ENCODE results near the gene ZNF736. TPM values are rescaled to one million over a fixed set of nuclear protein-coding genes. Genes with fewer than 3 reads are reported as not detected.

The ZNF736 gene
- total RNA-seq, 1 experiment from 2014 or later = 9.2 TPM

DNA sequence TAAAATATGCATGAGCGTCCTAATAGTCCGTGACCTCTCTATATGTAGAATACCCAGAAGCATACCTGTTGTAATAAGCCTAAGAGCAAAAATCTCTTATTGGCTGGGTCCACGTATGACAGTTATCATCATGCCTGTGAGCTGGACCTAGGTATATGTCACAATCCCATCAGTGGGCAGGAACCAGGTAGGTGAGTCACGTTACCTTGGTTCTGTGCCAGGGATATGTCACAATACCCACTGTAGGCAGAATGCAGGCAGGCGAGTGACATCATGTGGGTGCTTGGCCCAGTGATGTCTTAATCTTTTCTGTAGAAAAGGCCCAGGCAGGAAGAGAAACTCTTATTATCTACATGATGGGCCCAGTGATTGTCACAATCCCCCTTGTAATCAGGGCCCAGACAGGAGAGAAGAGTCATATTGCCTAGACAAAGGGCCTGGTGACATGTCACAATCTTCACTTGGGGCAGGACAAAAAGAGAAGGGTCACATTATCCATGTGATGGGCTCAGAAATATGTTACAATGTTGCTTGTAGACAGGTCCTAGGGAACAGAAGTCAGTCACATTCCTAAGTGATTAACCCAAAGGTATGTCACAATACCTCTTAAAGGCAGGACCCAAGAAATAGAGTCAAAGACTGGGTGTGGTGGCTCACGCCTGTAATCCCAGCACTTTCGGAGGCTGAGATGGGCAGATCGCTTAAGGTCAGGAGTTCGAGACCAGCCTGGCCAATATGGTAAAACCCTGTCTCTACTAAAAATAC is 12.9 kb upstream of the ZNF736 start:
- ChIA-PET POLR2A (interaction anchor here (0.6 to 1.7 kb wide), 2 partner anchors 13 to 327 kb away, joined by 3 to 12 read pairs; partner anchors contain the start of gene ZNF736), CTCF (interaction anchor here (0.6 to 0.7 kb wide), 3 partner anchors 15 to 169 kb away, joined by 3 to 5 read pairs (median 3); no protein-coding TSS in a partner anchor)
- TF ChIP-seq, protein P1, sequence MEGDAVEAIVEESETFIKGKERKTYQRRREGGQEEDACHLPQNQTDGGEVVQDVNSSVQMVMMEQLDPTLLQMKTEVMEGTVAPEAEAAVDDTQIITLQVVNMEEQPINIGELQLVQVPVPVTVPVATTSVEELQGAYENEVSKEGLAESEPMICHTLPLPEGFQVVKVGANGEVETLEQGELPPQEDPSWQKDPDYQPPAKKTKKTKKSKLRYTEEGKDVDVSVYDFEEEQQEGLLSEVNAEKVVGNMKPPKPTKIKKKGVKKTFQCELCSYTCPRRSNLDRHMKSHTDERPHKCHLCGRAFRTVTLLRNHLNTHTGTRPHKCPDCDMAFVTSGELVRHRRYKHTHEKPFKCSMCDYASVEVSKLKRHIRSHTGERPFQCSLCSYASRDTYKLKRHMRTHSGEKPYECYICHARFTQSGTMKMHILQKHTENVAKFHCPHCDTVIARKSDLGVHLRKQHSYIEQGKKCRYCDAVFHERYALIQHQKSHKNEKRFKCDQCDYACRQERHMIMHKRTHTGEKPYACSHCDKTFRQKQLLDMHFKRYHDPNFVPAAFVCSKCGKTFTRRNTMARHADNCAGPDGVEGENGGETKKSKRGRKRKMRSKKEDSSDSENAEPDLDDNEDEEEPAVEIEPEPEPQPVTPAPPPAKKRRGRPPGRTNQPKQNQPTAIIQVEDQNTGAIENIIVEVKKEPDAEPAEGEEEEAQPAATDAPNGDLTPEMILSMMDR (IDR thresholded peaks at IDR 0.05; ENCODE audit: unreplicated experiment) = no peak
- H3K27me3 Mint-ChIP-seq (ENCODE audit: insufficient read depth, unreplicated experiment) = no peaks in the 10 kb centered on the region
- no TSS peak for BruUV-seq (replicated peaks)
- no peaks in the 10 kb centered on the region for H3K4me1 Mint-ChIP-seq (ENCODE audit: insufficient read depth, unreplicated experiment)
- H3K27ac Mint-ChIP-seq (ENCODE audit: low read depth, unreplicated experiment) = peak overlapping the region; percentile 63
- H3K36me3 Mint-ChIP-seq (ENCODE audit: insufficient read depth, unreplicated experiment) = peaks cover 7% of the 10 kb centered on the region
- intact Hi-C loops (cut with micrococcal nuclease) = no loop called here
- no peak overlapping the region for H3K4me3 Mint-ChIP-seq (ENCODE audit: unreplicated experiment)
- DNase-seq (ENCODE audit: unreplicated experiment) = peak; percentile 66
- no peaks in the 10 kb centered on the region for H3K9me3 Mint-ChIP-seq (ENCODE audit: unreplicated experiment)

DNA sequence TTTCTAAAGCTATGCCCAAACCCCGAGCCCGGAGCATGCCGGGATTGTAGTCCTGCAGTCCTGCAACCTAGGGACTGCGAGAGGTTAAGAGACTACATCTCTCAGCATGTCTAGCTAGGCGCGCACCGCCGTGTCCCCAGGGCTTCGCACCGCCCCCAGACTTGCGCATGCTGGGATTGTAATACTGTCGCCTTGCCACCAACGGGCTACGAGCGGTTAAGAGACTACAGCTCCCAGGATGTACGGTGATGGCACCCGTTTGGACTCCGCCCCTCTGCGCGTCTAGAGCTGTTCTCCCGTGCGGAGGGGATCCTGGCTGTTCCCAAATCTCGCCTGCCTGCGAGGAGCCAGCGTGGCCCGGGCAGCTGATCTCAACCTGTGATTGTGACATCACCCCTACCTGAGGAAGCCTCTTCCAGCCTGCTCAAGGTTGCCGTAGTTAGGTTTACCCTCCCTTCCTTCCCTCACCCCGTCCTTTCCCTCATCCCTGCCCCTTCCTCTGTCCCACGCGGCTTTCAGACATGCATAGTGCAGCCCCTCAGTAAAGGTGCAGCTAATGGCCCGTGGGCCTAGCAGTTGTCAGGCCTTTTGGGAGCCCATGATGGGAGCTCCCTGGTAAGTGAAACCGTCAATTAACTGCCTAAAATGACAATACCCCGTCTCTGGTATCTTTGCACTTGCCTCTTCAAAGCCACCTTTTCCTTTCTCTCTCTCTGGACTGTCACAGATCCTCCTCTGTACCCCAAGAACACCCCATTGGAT is 6.3 kb upstream of the ZNF736 start:
- Mint-ChIP-seq H3K27me3 (ENCODE audit: insufficient read depth, unreplicated experiment) (no peaks in the 10 kb centered on the region), H3K4me1 (ENCODE audit: insufficient read depth, unreplicated experiment) (no peaks in the 10 kb centered on the region), H3K36me3 (ENCODE audit: insufficient read depth, unreplicated experiment) (peaks cover 5% of the 10 kb centered on the region), H3K9me3 (ENCODE audit: unreplicated experiment) (no peaks in the 10 kb centered on the region), H3K4me3 (ENCODE audit: unreplicated experiment) (peak overlapping the region; percentile 81), H3K27ac (ENCODE audit: low read depth, unreplicated experiment) (peak overlapping the region; percentile 71)
- ChIA-PET POLR2A (interaction anchor here (0.8 kb wide), 1 partner anchor 131 kb away, joined by 4 read pairs; no protein-coding TSS in a partner anchor), CTCF (interaction anchor here (0.6 to 2.3 kb wide), 2 partner anchors 14 to 201 kb away, joined by 3 to 6 read pairs; no protein-coding TSS in a partner anchor)
- intact Hi-C loops (cut with micrococcal nuclease) = no loop called here
- no peak for DNase-seq (ENCODE audit: unreplicated experiment)
- BruUV-seq (replicated peaks) = TSS peak; percentile 61
- TF ChIP-seq, protein P1 (IDR thresholded peaks at IDR 0.05; ENCODE audit: unreplicated experiment) = no peak

- no peaks in the 10 kb centered on the region for H3K9me3 Mint-ChIP-seq (ENCODE audit: unreplicated experiment)
- H3K27me3 Mint-ChIP-seq (ENCODE audit: insufficient read depth, unreplicated experiment) = no peaks in the 10 kb centered on the region
- no peaks in the 10 kb centered on the region for H3K4me1 Mint-ChIP-seq (ENCODE audit: insufficient read depth, unreplicated experiment)
- intact Hi-C loops (cut with micrococcal nuclease) = no loop called here
- ChIA-PET CTCF (interaction anchor here (2.3 kb wide), 1 partner anchor 13 kb away, joined by 6 read pairs; no protein-coding TSS in a partner anchor), POLR2A (no interaction called here)
- peak overlapping the region; percentile 71 for H3K27ac Mint-ChIP-seq (ENCODE audit: low read depth, unreplicated experiment)
- peaks cover 5% of the 10 kb centered on the region for H3K36me3 Mint-ChIP-seq (ENCODE audit: insufficient read depth, unreplicated experiment)
- DNase-seq (ENCODE audit: unreplicated experiment) = no peak
- TF ChIP-seq, protein P1 (IDR thresholded peaks at IDR 0.05; ENCODE audit: unreplicated experiment) = no peak
- BruUV-seq (replicated peaks) = no TSS peak
- H3K4me3 Mint-ChIP-seq (ENCODE audit: unreplicated experiment) = peak overlapping the region; percentile 81
Measured at GRCh38 chr7:64308016-64308270, 5.8 kb upstream of the ZNF736 start.

GRCh38 chr7:64310426-64310825 is 3.3 kb upstream of the ZNF736 start:
- TF ChIP-seq, protein P1 (IDR thresholded peaks at IDR 0.05; ENCODE audit: unreplicated experiment) = no peak
- POLR2A ChIA-PET = no interaction called here
- Mint-ChIP-seq H3K36me3 (ENCODE audit: insufficient read depth, unreplicated experiment) (peaks cover 5% of the 10 kb centered on the region), H3K9me3 (ENCODE audit: unreplicated experiment) (no peaks in the 10 kb centered on the region), H3K27ac (ENCODE audit: low read depth, unreplicated experiment) (no peak overlapping the region), H3K4me1 (ENCODE audit: insufficient read depth, unreplicated experiment) (no peaks in the 10 kb centered on the region), H3K4me3 (ENCODE audit: unreplicated experiment) (no peak overlapping the region), H3K27me3 (ENCODE audit: insufficient read depth, unreplicated experiment) (no peaks in the 10 kb centered on the region)
- no peak for DNase-seq (ENCODE audit: unreplicated experiment)
- BruUV-seq (replicated peaks) = no TSS peak
- CTCF ChIA-PET = interaction anchor here (1.0 kb wide), 1 partner anchor 10 kb away, joined by 3 read pairs; no protein-coding TSS in a partner anchor
- intact Hi-C loops (cut with micrococcal nuclease) = no loop called here

Data from MCF 10A (cell line).